HepG2 (cell line): ENCODE measurements around the gene DDHD1. TPM values are rescaled to one million over a fixed set of nuclear protein-coding genes. Genes with fewer than 3 reads are reported as not detected.

ENCODE experiments used
- ATAC-seq: fragments of 200-7000 bp; cut with Tn5 transposase; 3 replicates; pipeline ENCODE4 v1.9.1; 2020; ENCODE audit warnings: mild to moderate bottlenecking, moderate library complexity
- BruUV-seq: library from RNA; stranded (reverse); fragments of 400-500 nt; replicated peaks from 2 replicates; lab custom pipeline; 2021; lab: Mats Ljungman, UMichigan
- CTCF ChIA-PET: fragments of 300-600 bp; formaldehyde crosslinking; extraction: SDS; loops from one replicate; lab custom pipeline; 2021; ENCODE audit warnings: low total read pairs, inconsistent platforms, low intra/inter-chr PET ratio; lab: Yijun Ruan, JAX
- POLR2A ChIA-PET: fragments of 350-600 bp; sonication (Branson Sonifier 250); formaldehyde crosslinking; loops from one replicate; lab custom pipeline; 2020; ENCODE audit warnings: antibody characterized with exemption, inconsistent platforms; lab: Yijun Ruan, JAX
- DNase-seq: peaks from one replicate; pipeline ENCODE4 v3.0.0-alpha.2; 2015; ENCODE audit warnings: low spot score
- FAIRE-seq: peaks from 3 replicates; lab custom pipeline; 2011; peaks lifted over from hg19 to GRCh38; lab: Jason Lieb, UNC
- H2AFZ ChIP-seq: one replicate; pipeline ENCODE4 v1.6.1; 2011; ENCODE audit warnings: low read length, inconsistent platforms
- H3K27ac ChIP-seq: fragments of 300-600 bp; 3 replicates; pipeline ENCODE4 v1.8.0; 2011; ENCODE audit warnings: mixed run types, mild to moderate bottlenecking, mixed read lengths, low read length, inconsistent platforms; ENCODE audit not compliant: insufficient read depth; ENCODE audit errors: extremely low read length
- H3K27me3 ChIP-seq, 2 experiments: fragments of 200-600 bp in 1 of 2; 2 replicates in 1 of 2; 3 replicates in 1 of 2; pipeline versions ENCODE4 v1.6.0 to v1.8.0; 2011; ENCODE audit warnings: low read length in 2 of 2, mild to moderate bottlenecking in 2 of 2, moderate library complexity in 2 of 2, inconsistent platforms in 1 of 2; ENCODE audit not compliant: insufficient read depth in 2 of 2, control insufficient read depth in 1 of 2
- H3K36me3 ChIP-seq, 2 experiments: fragments of 200-600 bp in 1 of 2; replicated peaks in 1 of 2; 2 replicates in 1 of 2; 3 replicates in 1 of 2; pipeline versions ENCODE4 v1.5.1 to v1.8.0; 2011; ENCODE audit warnings: low read length in 2 of 2, inconsistent platforms in 1 of 2; ENCODE audit not compliant: insufficient read depth in 2 of 2, control insufficient read depth in 1 of 2
- H3K4me1 ChIP-seq: 2 replicates; pipeline ENCODE4 v1.5.1; 2012; ENCODE audit warnings: low read length, inconsistent platforms; ENCODE audit not compliant: insufficient read depth
- H3K4me2 ChIP-seq: 2 replicates; pipeline ENCODE4 v1.6.0; 2011; ENCODE audit warnings: low read depth, low read length, inconsistent platforms
- H3K4me3 ChIP-seq, 3 experiments: fragments of 200-600 bp in 1 of 3; sonication (generic), shearing (Covaris generic) in 1 of 3; replicated peaks in 1 of 3; 2 replicates each; pipeline ENCODE4 v1.5.1; 2011 to 2016; ENCODE audit warnings: low read length in 3 of 3, inconsistent platforms in 2 of 3, low read depth in 2 of 3, mild to moderate bottlenecking in 2 of 3, control low read depth in 1 of 3, mixed read lengths in 1 of 3; ENCODE audit not compliant: insufficient read depth in 1 of 3
- H3K79me2 ChIP-seq: one replicate; pipeline ENCODE4 v1.6.1; 2011; ENCODE audit warnings: low read length, inconsistent platforms; ENCODE audit not compliant: insufficient read depth
- H3K9ac ChIP-seq: 2 replicates; pipeline ENCODE4 v1.6.0; 2011; ENCODE audit warnings: mild to moderate bottlenecking, low read depth, low read length, inconsistent platforms; ENCODE audit not compliant: insufficient read depth
- H3K9me3 ChIP-seq: 2 replicates; pipeline ENCODE4 v1.5.1; 2012; ENCODE audit warnings: mild to moderate bottlenecking, low read length
- H4K20me1 ChIP-seq: 2 replicates; pipeline ENCODE4 v1.6.0; 2011; ENCODE audit warnings: inconsistent platforms, mild to moderate bottlenecking, low read length, moderate library complexity; ENCODE audit not compliant: insufficient read depth
- ATF7 ChIP-seq, 2 experiments: fragments of 450-650 bp in 1 of 2; sonication (generic) in 1 of 2; formaldehyde crosslinking in 1 of 2; IDR thresholded peaks; 2 replicates each; pipeline versions ENCODE4 v1.4.0 to v1.6.1; 2016 to 2020; ENCODE audit warnings: antibody characterized with exemption in 1 of 2, mild to moderate bottlenecking in 1 of 2, missing genetic modification reagents in 1 of 2
- HMGXB4 ChIP-seq, 2 experiments: sonication (generic) in 1 of 2; formaldehyde crosslinking in 1 of 2; IDR thresholded peaks; 2 replicates each; pipeline versions ENCODE4 v1.4.0 to v1.6.1; 2018 to 2020; ENCODE audit warnings: missing genetic modification reagents in 2 of 2, borderline replicate concordance in 1 of 2, low read depth in 1 of 2, mild to moderate bottlenecking in 1 of 2, missing biosample characterization in 1 of 2
- MTA1 ChIP-seq: sonication (generic); formaldehyde crosslinking; IDR thresholded peaks from 2 replicates; pipeline ENCODE4 v1.4.0; 2020; ENCODE audit warnings: missing genetic modification reagents, mild to moderate bottlenecking, borderline replicate concordance
- NBN ChIP-seq: fragments of 450-650 bp; conservative IDR thresholded peaks from 2 replicates; pipeline ENCODE4 v1.6.1; 2017
- ZNF318 ChIP-seq: sonication (generic); formaldehyde crosslinking; IDR thresholded peaks from 2 replicates; pipeline ENCODE4 v1.4.0; 2020; ENCODE audit warnings: mild to moderate bottlenecking, missing genetic modification reagents
- WGBS: methylation state at CpG from one replicate; pipeline ENCODE4 v1.1.6; 2017; ENCODE audit warnings: low lambda C conversion rate; 5-methylcytosine and 5-hydroxymethylcytosine counted together
- in situ Hi-C: cut with HindIII; loops from 2 replicates; pipeline ENCODE4 v1.10.0; 2017; ENCODE audit warnings: low pct_unique_long_range_greater_than_20kb; ENCODE audit not compliant: extremely low pct_ligation_motif_present
- intact Hi-C: fragments of 100-400 bp; cut with micrococcal nuclease; formaldehyde crosslinking; loops from one replicate; pipeline ENCODE4 v1.10.0; 2022; ENCODE audit not compliant: unreplicated experiment
- polyA plus RNA-seq, 8 experiments: library from polyadenylated mRNA; depleted of rRNA in 3 of 8; stranded (reverse) in 7 of 8; unstranded in 1 of 8; fragments of >200 nt; fragmentation: Illumina TruSeq in 4 of 8; extraction: Trizol in 4 of 8; gene quantifications; 2 replicates each; pipeline versions ENCODE4 v1.2.1 to v1.2.3, GENCODE V29; 2011 to 2016; ENCODE audit warnings: low read depth in 4 of 8, missing spikeins in 1 of 8, mixed read lengths in 1 of 8; ENCODE audit not compliant: insufficient read depth in 1 of 8
- total RNA-seq, 5 experiments: library from RNA; depleted of rRNA; stranded (reverse); fragments of >200 nt; fragmentation: Illumina TruSeq; extraction: Trizol; gene quantifications; 2 replicates each; pipeline ENCODE4 v1.2.3, GENCODE V29; 2016; ENCODE audit warnings: low read depth in 1 of 5
- TF ChIP-seq, protein P1 (sequence below): sonication (generic); formaldehyde crosslinking; IDR thresholded peaks from 2 replicates; pipeline ENCODE4 v1.5.0; 2020; ENCODE audit warnings: mild to moderate bottlenecking, missing genetic modification reagents

DDHD1 gene
- total and polyA plus RNA-seq, 2 of the 13 experiments (the other 11 are each of a cell fraction or from before 2014, with no cell fraction given) = 4.6 to 8.3 TPM

GRCh38 chr14:53016491-53016890 lies 136.6 kb downstream of the DDHD1 start:
- CTCF ChIA-PET = no interaction called here

More at GRCh38 chr14:53016491-53016890, 136.6 kb downstream of the DDHD1 start:
- Histone ChIP-seq H4K20me1 (no peaks in the 10 kb centered on the region), H3K4me3 (no peak overlapping the region), H3K4me2 (no peak overlapping the region), H2AFZ (no peak overlapping the region), H3K27me3 (no peaks in the 10 kb centered on the region), H3K4me1 (peaks cover 1% of the 10 kb centered on the region), H3K9ac (no peak overlapping the region), H3K36me3 (no peaks in the 10 kb centered on the region), H3K79me2 (no peaks in the 10 kb centered on the region), H3K27ac (no peak overlapping the region), H3K9me3 (no peaks in the 10 kb centered on the region)
- no TSS peak for BruUV-seq
- 24% methylated on average over 2 of the region's 2 CpGs for WGBS
- ATAC-seq (no peak), DNase-seq (no peak), FAIRE-seq (no peak)
- POLR2A ChIA-PET = no interaction called here
- in situ Hi-C loops = no loop called here
- intact Hi-C loops = no loop called here
- TF ChIP-seq MTA1 (CRISPR knock-in tag) (no peak), NBN (no peak), ATF7 (IDR thresholded peaks at IDR 0.05) (no peak), ATF7 (CRISPR knock-in tag; IDR thresholded peaks at IDR 0.05) (no peak), HMGXB4 (CRISPR knock-in tag; IDR thresholded peaks at IDR 0.05; ENCODE audit: borderline replicate concordance in 1 of 2, low read depth in 1 of 2) (no peak), ZNF318 (CRISPR knock-in tag) (no peak)
- TF ChIP-seq, protein P1, sequence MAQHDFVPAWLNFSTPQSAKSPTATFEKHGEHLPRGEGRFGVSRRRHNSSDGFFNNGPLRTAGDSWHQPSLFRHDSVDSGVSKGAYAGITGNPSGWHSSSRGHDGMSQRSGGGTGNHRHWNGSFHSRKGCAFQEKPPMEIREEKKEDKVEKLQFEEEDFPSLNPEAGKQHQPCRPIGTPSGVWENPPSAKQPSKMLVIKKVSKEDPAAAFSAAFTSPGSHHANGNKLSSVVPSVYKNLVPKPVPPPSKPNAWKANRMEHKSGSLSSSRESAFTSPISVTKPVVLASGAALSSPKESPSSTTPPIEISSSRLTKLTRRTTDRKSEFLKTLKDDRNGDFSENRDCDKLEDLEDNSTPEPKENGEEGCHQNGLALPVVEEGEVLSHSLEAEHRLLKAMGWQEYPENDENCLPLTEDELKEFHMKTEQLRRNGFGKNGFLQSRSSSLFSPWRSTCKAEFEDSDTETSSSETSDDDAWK = no peak
- TF ChIP-seq, all 625 proteins: peak for 0
